WTC11 (cell line): Measurements from ENCODE around the gene NFATC1.

Experiments
- CBFB ChIP-seq: sonication (generic); formaldehyde crosslinking; IDR thresholded peaks from 2 replicates; pipeline ENCODE4 v1.8.1; 2022; ENCODE audit warnings: mild to moderate bottlenecking, low read depth, missing genetic modification reagents
- CREM ChIP-seq: sonication (generic); formaldehyde crosslinking; IDR thresholded peaks from 2 replicates; pipeline ENCODE4 v1.8.1; 2022; ENCODE audit warnings: mild to moderate bottlenecking, missing genetic modification reagents, moderate library complexity
- ELF4 ChIP-seq: sonication (generic); formaldehyde crosslinking; IDR thresholded peaks from 2 replicates; pipeline ENCODE4 v1.8.1; 2022; ENCODE audit warnings: low read depth, mild to moderate bottlenecking, moderate library complexity, missing genetic modification reagents
- IRF2 ChIP-seq: sonication (generic); formaldehyde crosslinking; IDR thresholded peaks from 2 replicates; pipeline ENCODE4 v1.8.0; 2022; ENCODE audit warnings: low read depth, missing genetic modification reagents, borderline replicate concordance
- ZNF263 ChIP-seq: sonication (generic); formaldehyde crosslinking; IDR thresholded peaks from 2 replicates; pipeline ENCODE4 v1.8.1; 2022; ENCODE audit warnings: low read depth, mild to moderate bottlenecking, moderate library complexity, missing genetic modification reagents
- ZNF423 ChIP-seq: fragments of 250-450 bp; sonication (Bioruptor Pico); IDR thresholded peaks from 2 replicates; pipeline ENCODE4 v2.1.2; 2022; ENCODE audit warnings: mild to moderate bottlenecking, moderate library complexity
- TF ChIP-seq, protein P1 (sequence below): fragments of 200-600 bp; IDR thresholded peaks from 2 replicates; pipeline ENCODE4 v1.8.0; 2022; ENCODE audit warnings: antibody characterized with exemption
- TF ChIP-seq, protein P2 (sequence below): sonication (generic); formaldehyde crosslinking; IDR thresholded peaks from 2 replicates; pipeline ENCODE4 v1.8.1; 2022; ENCODE audit warnings: low read depth, missing genetic modification reagents, borderline replicate concordance
- TF ChIP-seq, protein P3 (sequence below): sonication (generic); formaldehyde crosslinking; IDR thresholded peaks from 2 replicates; pipeline ENCODE4 v1.8.1; 2023; ENCODE audit warnings: mild to moderate bottlenecking, missing genetic modification reagents
- TF ChIP-seq, protein P4 (sequence below): sonication (generic); formaldehyde crosslinking; IDR thresholded peaks from 2 replicates; pipeline ENCODE4 v1.8.1; 2023; ENCODE audit warnings: mild to moderate bottlenecking, missing genetic modification reagents, borderline replicate concordance
- TF ChIP-seq, protein P5 (sequence below): sonication (generic); formaldehyde crosslinking; conservative IDR thresholded peaks from 2 replicates; pipeline ENCODE4 v1.8.1; 2022; ENCODE audit warnings: mild to moderate bottlenecking, missing genetic modification reagents
- TF ChIP-seq, protein P6 (sequence below): sonication (generic); formaldehyde crosslinking; IDR thresholded peaks from 2 replicates; pipeline ENCODE4 v1.8.0; 2022; ENCODE audit warnings: mild to moderate bottlenecking, missing genetic modification reagents
- TF ChIP-seq, protein P7 (sequence below): fragments of 250-450 bp; sonication (Bioruptor Pico); conservative IDR thresholded peaks from 2 replicates; pipeline ENCODE4 v1.9.0; 2021; ENCODE audit warnings: mild to moderate bottlenecking
- TF ChIP-seq, protein P8 (sequence below): sonication (generic); formaldehyde crosslinking; IDR thresholded peaks from 2 replicates; pipeline ENCODE4 v1.8.1; 2023; ENCODE audit warnings: mild to moderate bottlenecking, missing genetic modification reagents, moderate library complexity

DNA sequence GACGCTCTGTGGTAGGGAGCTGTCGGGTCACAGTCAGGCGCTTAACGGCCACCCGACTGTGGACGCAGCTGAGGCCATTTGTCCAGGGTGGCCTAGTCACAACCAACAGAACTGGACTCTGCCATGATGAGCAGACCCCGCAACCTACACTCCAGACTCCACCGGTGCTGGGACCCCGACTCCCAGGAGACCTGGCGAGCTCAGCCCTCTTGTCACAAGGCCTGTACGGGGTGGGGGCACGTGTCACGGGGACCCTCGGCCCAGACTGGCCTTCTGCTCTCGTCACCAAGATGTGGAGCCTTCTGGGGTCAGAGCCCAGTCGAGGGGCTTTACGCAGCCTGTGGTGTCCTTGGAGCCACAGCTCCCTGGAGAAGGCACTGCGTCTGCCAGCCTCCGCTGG lies 22.5 kb downstream of the NFATC1 start:
- TF ChIP-seq, protein P1, sequence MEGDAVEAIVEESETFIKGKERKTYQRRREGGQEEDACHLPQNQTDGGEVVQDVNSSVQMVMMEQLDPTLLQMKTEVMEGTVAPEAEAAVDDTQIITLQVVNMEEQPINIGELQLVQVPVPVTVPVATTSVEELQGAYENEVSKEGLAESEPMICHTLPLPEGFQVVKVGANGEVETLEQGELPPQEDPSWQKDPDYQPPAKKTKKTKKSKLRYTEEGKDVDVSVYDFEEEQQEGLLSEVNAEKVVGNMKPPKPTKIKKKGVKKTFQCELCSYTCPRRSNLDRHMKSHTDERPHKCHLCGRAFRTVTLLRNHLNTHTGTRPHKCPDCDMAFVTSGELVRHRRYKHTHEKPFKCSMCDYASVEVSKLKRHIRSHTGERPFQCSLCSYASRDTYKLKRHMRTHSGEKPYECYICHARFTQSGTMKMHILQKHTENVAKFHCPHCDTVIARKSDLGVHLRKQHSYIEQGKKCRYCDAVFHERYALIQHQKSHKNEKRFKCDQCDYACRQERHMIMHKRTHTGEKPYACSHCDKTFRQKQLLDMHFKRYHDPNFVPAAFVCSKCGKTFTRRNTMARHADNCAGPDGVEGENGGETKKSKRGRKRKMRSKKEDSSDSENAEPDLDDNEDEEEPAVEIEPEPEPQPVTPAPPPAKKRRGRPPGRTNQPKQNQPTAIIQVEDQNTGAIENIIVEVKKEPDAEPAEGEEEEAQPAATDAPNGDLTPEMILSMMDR: no peak
- TF ChIP-seq, protein P2, sequence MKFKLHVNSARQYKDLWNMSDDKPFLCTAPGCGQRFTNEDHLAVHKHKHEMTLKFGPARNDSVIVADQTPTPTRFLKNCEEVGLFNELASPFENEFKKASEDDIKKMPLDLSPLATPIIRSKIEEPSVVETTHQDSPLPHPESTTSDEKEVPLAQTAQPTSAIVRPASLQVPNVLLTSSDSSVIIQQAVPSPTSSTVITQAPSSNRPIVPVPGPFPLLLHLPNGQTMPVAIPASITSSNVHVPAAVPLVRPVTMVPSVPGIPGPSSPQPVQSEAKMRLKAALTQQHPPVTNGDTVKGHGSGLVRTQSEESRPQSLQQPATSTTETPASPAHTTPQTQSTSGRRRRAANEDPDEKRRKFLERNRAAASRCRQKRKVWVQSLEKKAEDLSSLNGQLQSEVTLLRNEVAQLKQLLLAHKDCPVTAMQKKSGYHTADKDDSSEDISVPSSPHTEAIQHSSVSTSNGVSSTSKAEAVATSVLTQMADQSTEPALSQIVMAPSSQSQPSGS (CRISPR knock-in tag): no peak
- TF ChIP-seq, protein P3, sequence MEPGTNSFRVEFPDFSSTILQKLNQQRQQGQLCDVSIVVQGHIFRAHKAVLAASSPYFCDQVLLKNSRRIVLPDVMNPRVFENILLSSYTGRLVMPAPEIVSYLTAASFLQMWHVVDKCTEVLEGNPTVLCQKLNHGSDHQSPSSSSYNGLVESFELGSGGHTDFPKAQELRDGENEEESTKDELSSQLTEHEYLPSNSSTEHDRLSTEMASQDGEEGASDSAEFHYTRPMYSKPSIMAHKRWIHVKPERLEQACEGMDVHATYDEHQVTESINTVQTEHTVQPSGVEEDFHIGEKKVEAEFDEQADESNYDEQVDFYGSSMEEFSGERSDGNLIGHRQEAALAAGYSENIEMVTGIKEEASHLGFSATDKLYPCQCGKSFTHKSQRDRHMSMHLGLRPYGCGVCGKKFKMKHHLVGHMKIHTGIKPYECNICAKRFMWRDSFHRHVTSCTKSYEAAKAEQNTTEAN (CRISPR knock-in tag): no peak
- TF ChIP-seq ELF4 (CRISPR knock-in tag): no peak
- TF ChIP-seq, protein P4, sequence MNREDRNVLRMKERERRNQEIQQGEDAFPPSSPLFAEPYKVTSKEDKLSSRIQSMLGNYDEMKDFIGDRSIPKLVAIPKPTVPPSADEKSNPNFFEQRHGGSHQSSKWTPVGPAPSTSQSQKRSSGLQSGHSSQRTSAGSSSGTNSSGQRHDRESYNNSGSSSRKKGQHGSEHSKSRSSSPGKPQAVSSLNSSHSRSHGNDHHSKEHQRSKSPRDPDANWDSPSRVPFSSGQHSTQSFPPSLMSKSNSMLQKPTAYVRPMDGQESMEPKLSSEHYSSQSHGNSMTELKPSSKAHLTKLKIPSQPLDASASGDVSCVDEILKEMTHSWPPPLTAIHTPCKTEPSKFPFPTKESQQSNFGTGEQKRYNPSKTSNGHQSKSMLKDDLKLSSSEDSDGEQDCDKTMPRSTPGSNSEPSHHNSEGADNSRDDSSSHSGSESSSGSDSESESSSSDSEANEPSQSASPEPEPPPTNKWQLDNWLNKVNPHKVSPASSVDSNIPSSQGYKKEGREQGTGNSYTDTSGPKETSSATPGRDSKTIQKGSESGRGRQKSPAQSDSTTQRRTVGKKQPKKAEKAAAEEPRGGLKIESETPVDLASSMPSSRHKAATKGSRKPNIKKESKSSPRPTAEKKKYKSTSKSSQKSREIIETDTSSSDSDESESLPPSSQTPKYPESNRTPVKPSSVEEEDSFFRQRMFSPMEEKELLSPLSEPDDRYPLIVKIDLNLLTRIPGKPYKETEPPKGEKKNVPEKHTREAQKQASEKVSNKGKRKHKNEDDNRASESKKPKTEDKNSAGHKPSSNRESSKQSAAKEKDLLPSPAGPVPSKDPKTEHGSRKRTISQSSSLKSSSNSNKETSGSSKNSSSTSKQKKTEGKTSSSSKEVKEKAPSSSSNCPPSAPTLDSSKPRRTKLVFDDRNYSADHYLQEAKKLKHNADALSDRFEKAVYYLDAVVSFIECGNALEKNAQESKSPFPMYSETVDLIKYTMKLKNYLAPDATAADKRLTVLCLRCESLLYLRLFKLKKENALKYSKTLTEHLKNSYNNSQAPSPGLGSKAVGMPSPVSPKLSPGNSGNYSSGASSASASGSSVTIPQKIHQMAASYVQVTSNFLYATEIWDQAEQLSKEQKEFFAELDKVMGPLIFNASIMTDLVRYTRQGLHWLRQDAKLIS (CRISPR knock-in tag): no peak
- TF ChIP-seq, protein P5, sequence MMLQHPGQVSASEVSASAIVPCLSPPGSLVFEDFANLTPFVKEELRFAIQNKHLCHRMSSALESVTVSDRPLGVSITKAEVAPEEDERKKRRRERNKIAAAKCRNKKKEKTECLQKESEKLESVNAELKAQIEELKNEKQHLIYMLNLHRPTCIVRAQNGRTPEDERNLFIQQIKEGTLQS (CRISPR knock-in tag): no peak
- no peak for TF ChIP-seq IRF2 (CRISPR knock-in tag)
- TF ChIP-seq, protein P6, sequence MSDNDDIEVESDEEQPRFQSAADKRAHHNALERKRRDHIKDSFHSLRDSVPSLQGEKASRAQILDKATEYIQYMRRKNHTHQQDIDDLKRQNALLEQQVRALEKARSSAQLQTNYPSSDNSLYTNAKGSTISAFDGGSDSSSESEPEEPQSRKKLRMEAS (CRISPR knock-in tag): no peak
- no peak for TF ChIP-seq ZNF423
- TF ChIP-seq, protein P7, sequence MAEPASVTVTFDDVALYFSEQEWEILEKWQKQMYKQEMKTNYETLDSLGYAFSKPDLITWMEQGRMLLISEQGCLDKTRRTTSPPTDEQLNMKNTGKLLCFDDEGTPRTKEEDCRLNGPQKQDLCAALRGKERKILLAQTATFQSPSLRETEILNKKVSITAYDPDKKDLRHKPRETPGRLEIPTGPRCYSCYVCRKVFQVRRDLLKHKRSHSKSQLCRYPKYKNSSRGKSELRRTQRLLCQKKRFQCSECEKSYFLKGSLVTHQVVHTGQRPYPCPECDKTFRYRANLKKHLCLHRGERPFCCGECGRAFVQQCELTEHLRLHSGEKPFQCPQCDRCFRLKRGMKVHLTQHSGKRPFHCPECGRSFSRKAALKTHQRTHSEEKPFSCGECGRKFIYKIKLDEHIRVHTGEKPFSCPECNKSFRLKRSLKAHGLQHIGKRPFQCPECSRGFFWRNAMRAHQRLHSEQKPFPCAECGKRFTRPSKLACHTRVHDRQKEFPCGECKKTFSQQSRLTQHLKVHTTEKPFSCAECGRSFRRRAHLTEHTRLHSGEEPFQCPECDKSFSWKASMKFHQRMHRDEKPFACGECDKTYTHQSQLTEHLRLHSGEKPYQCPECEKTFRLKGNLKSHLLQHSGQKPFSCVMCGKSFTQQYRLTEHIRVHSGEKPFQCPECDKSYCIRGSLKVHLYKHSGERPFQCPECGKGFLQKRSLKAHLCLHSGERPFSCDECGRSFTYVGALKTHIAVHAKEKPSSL: no peak
- no peak for TF ChIP-seq ZNF263
- TF ChIP-seq, protein P8, sequence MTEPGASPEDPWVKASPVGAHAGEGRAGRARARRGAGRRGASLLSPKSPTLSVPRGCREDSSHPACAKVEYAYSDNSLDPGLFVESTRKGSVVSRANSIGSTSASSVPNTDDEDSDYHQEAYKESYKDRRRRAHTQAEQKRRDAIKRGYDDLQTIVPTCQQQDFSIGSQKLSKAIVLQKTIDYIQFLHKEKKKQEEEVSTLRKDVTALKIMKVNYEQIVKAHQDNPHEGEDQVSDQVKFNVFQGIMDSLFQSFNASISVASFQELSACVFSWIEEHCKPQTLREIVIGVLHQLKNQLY (CRISPR knock-in tag): no peak
- TF ChIP-seq CBFB (CRISPR knock-in tag): no peak
- TF ChIP-seq CREM (CRISPR knock-in tag): no peak
